Measurements from ENCODE around the gene MYO1E. TPM values are rescaled to one million over a fixed set of nuclear protein-coding genes. Genes with fewer than 3 reads are reported as not detected.

Gene MYO1E
- total and polyA plus RNA-seq, 2 of the 4 experiments (the other 2 are of a cell fraction): 13.4 to 37.3 TPM

DNA sequence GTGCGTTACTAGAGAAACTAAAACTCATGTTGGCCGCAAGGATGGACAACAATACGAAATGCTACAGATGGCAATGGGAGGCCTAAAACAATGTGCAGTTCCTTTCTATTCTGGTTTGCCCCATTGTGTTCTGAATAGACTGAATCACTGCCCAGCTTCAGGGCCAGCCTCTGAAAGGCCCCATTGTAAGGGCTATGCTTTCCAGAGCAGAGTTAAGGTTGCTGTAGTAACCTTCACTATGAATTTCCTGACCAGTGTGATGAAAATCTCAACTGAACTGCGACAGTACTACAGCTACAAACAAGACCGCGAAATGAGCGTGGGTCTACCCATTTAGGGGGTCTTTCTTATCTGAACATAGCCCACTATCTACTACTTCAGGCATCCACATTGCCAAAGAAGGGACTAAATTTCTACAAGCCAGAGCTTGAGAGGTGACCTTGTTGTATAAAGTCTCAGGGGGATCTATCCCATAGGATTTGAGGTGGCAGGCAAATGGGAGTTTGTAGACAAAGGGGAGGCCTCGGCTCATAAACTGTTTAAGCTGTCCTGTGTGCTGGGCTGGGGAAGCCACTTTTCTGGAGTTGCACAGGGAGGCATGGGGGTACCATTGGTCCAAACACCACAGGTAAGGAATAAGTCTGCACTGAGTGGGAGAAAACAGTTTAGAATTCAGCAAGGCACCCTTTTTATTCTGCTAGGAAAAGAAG, 80.1 kb downstream of the MYO1E start (continued):
- TF ChIP-seq, protein P1, sequence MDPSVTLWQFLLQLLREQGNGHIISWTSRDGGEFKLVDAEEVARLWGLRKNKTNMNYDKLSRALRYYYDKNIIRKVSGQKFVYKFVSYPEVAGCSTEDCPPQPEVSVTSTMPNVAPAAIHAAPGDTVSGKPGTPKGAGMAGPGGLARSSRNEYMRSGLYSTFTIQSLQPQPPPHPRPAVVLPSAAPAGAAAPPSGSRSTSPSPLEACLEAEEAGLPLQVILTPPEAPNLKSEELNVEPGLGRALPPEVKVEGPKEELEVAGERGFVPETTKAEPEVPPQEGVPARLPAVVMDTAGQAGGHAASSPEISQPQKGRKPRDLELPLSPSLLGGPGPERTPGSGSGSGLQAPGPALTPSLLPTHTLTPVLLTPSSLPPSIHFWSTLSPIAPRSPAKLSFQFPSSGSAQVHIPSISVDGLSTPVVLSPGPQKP (IDR thresholded peaks at IDR 0.05; ENCODE audit: borderline replicate concordance, low read depth, low read length): no peak
- no peak for TF ChIP-seq POLR2A (IDR thresholded peaks at IDR 0.05; ENCODE audit: low read depth, low read length)

DNA sequence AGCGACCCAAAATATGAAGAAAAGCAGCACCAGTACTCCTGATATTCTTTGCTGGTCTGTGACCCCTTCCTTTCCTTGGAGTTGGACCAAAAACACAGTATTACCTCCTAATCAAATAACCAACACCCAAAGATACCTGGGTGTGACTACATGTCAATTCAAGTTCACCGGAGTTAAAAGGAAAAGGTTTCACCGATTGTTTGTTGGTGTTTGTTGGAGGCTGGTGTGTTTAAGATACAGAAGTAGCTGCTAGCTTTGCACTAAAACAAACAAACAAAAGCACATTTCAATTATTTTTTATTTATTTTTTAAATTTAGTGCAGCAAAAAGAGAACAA, 81.5 kb downstream of the MYO1E start:
- CTCF ChIA-PET: no interaction called here
- H3K9me3 ChIP-seq (ENCODE audit: control insufficient read depth, insufficient read depth, low read length): no peaks in the 10 kb centered on the region
- no peak overlapping the region for H2AK5ac ChIP-seq (ENCODE audit: low read depth, low read length)
- DNase-seq (no peak), ATAC-seq (ENCODE audit: low read depth) (no peak)
- in situ Hi-C loops (cut with MboI; ENCODE audit: low sequenced_read_pairs) (no loop called here), intact Hi-C loops (cut with micrococcal nuclease) (no loop called here), dilution Hi-C loops (cut with HindIII; ENCODE audit: low sequenced_read_pairs, unreplicated experiment) (no loop called here)
- peaks cover 38 to 73% of the 10 kb centered on the region in 2 experiments for H3K79me1 ChIP-seq (ENCODE audit: low read depth in 1 of 2, low read length in 2 of 2)
- no peak overlapping the region for H3K27ac ChIP-seq (ENCODE audit: insufficient read depth, low read length)
- H3K4me1 ChIP-seq (ENCODE audit: control insufficient read depth, insufficient read depth, low read length): peaks cover 18% of the 10 kb centered on the region
- H2BK20ac ChIP-seq (ENCODE audit: low read depth, low read length): no peak overlapping the region
- no peak overlapping the region for H4K91ac ChIP-seq (ENCODE audit: insufficient read depth, low read depth, low read length)
- H2AFZ ChIP-seq (replicated peaks; ENCODE audit: low read length, poor library complexity): no peak overlapping the region
- WGBS, 2 experiments (ENCODE audit: extremely low coverage in 2 of 2, insufficient read length in 1 of 2): 100% methylated on average over 1 of the region's 3 CpGs; no CpG with 5 or more reads in 1 of the 2 experiments
- H2AK9ac ChIP-seq (replicated peaks; ENCODE audit: low read depth, low read length, poor library complexity): no peak overlapping the region
- POLR2A ChIA-PET (ENCODE audit: unreplicated experiment): no interaction called here
- BruUV-seq (replicated peaks): no TSS peak
- no peak overlapping the region for H3K4me2 ChIP-seq (ENCODE audit: low read depth, low read length)
- H3K18ac ChIP-seq (ENCODE audit: low read depth, low read length): no peak overlapping the region
- H3K27me3 ChIP-seq (ENCODE audit: control insufficient read depth, insufficient read depth, low read length): no peaks in the 10 kb centered on the region
- no peak overlapping the region for H2BK15ac ChIP-seq (ENCODE audit: low read depth, low read length)
- H4K5ac ChIP-seq (ENCODE audit: low read depth, low read length): no peak overlapping the region
- no peak overlapping the region for H2BK5ac ChIP-seq (ENCODE audit: low read depth, low read length, poor library complexity, severe bottlenecking)
- no peak overlapping the region for H2BK120ac ChIP-seq (ENCODE audit: low read depth, low read length)
- no peak overlapping the region; the same call in 1 of the 2 replicates for H3K14ac ChIP-seq (replicated peaks; ENCODE audit: low read depth, low read length)
- H4K20me1 ChIP-seq (ENCODE audit: insufficient read depth, low read length): peaks cover 8% of the 10 kb centered on the region
- H3K4me3 ChIP-seq (ENCODE audit: insufficient read depth, low read depth, low read length): no peak overlapping the region
- H3K23ac ChIP-seq (ENCODE audit: low read depth, low read length): 0 out of 2 replicates have a peak overlapping the region, but pooled peaks have one; percentile 2
- TF ChIP-seq RAD21 (IDR thresholded peaks at IDR 0.05; ENCODE audit: low read length): no peak
- H3K56ac ChIP-seq (ENCODE audit: extremely low read depth, insufficient read depth, low read length): no peak overlapping the region
- H3K36me3 ChIP-seq (ENCODE audit: control insufficient read depth, insufficient read depth, low read length): no peaks in the 10 kb centered on the region
- no peak overlapping the region for H4K8ac ChIP-seq (ENCODE audit: low read depth in 2 of 2, low read length in 2 of 2)
- H3K9ac ChIP-seq (ENCODE audit: low read depth, low read length): no peak overlapping the region
- peaks cover 22% of the 10 kb centered on the region for H3K9me1 ChIP-seq (ENCODE audit: insufficient read depth, low read length)
- H3K4ac ChIP-seq (ENCODE audit: low read depth, low read length): no peak overlapping the region

Data from IMR-90 (cell line).